Dermis blood vessel endothelial cell (primary cell): Measurements from ENCODE around the gene MAST2. TPM values are rescaled to one million over a fixed set of nuclear protein-coding genes. Genes with fewer than 3 reads are reported as not detected.

ENCODE experiments used
- DNase-seq: peaks from one replicate; pipeline ENCODE4 v3.0.0; 2010
- total RNA-seq: library from RNA; depleted of rRNA; stranded (reverse); fragments of >200 nt; gene quantifications from 2 replicates; pipeline ENCODE4 v1.2.3, GENCODE V29; 2014

MAST2 gene
- total RNA-seq, 1 donor from 2014 or later = 17.2 TPM

- no peak for DNase-seq
Observed at GRCh38 chr1:45994423-45994822, 191.0 kb downstream of the MAST2 start.

GRCh38 chr1:45995298-45995697 is 191.9 kb downstream of the MAST2 start:
- DNase-seq = no peak

- DNase-seq = no peak
Observed at GRCh38 chr1:45998020-45998617, 194.7 kb downstream of the MAST2 start.

- no peak for DNase-seq
Observed at GRCh38 chr1:45999507-45999906, 196.1 kb downstream of the MAST2 start.

DNA sequence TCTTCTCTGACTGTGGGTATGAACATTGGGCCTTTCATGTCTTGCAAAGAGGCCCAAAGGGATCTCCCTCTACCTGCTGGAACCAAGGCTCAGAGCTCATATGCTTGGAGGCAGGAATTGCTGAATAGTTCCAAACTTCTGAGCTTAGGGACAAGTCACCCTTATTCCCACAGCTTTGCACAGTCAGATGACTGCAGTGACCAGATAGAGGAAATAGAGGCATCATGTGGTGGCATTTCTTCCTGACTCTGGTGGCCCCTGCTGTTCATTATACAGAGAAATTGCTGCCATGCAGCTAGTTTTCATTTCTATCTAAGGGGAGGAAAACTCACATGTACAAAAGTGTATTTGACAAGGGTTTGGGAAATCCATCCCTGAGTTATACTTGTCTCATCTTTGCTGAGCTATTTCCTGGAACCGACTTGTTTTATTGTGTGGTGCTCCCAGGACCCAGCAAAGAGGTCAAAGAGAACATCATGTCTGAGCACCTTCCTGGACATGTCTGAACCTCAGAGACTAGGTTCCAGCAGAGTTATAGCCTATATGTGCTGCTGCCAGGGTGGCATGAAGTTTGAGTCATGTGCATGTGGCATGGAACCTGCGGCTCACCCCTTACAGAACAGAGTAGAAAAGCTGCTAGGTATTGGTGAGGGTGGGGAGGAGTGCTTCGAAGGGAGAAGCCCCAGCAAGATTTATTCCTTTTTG is 197.8 kb downstream of the MAST2 start:
- no peak for DNase-seq

- no peak for DNase-seq
Observed at GRCh38 chr1:46002551-46003150, 199.2 kb downstream of the MAST2 start.

GRCh38 chr1:46003315-46003714 is 199.9 kb downstream of the MAST2 start:
- DNase-seq = no peak

DNA sequence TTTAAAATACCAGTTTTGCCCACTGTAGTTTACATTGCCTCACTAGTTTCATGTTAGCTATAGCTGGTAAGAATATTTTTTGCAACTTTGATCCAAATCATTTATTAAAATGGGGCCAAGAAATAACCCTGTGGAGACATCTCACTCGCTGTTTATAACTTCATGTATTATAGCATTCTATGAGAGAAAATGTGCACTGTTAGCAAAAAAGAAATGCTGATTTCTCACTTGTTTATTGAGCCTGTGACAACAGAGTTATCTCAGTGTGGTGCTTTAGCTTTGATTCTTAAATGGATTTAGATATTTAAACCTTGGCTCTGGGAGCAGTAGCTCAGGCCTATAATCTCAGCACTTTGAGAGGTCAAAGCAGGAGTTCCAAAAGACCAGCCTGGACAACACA is 201.1 kb downstream of the MAST2 start:
- DNase-seq = no peak

DNA sequence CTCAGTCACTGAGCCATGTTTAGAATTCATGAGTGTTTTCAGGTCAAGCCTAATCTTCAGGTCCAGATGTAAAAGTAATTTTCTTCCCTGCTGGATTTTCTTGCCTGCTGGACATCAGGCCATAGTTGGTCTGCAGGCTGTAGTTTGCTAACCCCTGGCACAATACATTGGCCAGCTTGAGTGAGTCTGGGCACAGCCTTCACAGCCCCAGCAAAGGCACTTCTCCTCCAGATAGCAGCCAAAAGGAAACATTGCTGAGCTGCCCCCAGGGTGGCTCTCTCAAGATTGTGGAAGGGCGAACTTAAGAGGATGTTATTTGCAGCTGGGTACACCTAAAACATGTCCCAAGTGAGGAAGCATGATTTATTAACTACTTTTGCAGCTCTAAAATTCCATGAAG is 202.2 kb downstream of the MAST2 start:
- no peak for DNase-seq

GRCh38 chr1:46008585-46008984 is 205.2 kb downstream of the MAST2 start:
- DNase-seq = no peak

DNA sequence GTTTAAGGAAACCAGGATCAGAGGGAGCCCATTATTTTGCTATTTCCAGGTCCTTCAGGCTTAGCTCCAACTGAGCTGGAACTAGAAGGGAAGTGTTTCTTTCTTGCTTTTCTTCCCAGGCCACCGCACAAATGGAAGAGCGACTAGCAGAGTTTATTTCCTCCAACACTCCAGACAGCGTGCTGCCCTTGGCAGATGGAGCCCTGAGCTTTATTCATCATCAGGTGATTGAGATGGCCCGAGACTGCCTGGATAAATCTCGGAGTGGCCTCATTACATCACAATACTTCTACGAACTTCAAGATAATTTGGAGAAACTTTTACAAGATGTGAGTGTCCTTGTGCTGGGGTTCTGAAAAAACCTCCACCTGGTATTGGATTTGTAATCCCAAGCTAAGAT is 207.2 kb downstream of the MAST2 start:
- DNase-seq = no peak

GRCh38 chr1:46011121-46011695 is 207.8 kb downstream of the MAST2 start:
- DNase-seq = no peak

DNA sequence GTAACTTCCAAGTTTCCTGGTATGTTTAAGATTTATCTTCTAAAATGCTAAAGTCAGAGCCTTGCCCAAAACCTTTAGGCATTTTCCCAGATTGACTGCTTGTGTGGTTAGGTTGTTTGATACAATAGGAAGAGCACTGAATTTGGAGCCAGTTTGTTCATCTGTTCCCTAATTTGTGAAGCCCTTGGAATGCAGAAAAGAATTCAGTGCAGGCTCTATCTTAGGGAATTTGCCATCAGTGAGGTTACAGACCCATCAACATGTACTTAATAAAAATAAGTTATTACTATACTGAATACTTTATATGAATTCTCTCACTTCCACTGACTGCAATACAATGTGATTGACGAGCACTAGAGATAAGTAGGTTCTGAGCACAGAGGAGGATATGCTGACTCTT is 208.8 kb downstream of the MAST2 start:
- DNase-seq = no peak

GRCh38 chr1:46013581-46013980 is 210.2 kb downstream of the MAST2 start:
- DNase-seq = no peak

- no peak for DNase-seq
Observed at GRCh38 chr1:46017876-46018503, 214.6 kb downstream of the MAST2 start.

DNA sequence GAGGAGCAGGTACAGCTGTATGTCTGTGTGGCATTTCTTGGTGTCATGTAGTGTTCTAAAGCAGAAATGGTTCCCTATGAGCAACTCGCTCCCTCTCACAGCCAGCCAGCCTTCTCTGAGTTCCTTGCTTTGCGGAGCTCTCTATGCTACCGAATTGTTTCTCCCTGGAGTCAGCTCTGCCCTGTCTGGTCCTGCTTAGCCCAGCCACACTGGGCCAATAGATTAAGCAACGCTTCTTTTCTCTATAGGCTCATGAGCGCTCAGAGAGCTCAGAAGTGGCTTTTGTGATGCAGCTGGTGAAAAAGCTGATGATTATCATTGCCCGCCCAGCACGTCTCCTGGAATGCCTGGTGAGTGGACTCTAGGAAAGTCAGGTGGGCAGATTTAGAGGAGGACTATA is 215.9 kb downstream of the MAST2 start:
- DNase-seq = no peak

DNA sequence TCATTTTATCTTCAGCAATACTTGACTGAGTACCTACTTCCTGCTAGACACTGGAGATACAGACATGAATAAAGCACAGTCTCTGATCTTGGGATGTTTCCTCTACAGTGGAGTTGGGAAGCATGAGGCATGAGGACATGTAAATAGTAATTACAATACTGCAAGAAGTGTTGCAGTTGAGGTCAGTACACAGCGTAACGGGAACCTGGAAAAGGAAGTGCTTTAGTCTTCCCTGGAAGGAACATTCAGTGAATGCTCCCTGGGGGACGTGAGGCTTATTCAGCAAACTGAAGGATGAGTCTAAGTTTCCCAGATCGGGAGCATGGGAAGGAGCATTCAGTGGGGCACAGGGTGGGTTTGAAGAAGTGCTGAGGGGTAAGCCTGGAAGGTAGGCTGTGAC is 216.6 kb downstream of the MAST2 start:
- DNase-seq = peak; percentile 46

GRCh38 chr1:46021046-46021996 is 217.9 kb downstream of the MAST2 start:
- DNase-seq = no peak

DNA sequence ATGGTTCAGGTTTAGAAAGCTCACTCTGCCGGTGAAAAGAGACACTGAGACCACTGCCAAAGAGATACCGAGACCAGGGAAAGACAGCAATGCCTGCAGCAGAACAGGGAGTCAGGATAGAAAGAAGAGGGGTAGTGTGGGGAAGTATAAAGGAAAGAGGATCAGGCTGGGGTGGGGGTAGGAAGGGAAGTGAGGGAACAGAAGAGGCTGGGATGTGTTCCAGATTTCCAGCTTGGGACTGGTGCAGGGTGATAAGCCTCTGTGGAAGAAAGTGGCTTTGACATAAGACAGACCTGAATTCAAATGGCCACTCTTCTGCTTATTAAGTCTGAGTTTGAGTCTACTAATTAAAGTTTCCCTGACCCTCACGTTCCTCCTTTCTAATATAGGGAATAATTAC is 223.1 kb downstream of the MAST2 start:
- no peak for DNase-seq

GRCh38 chr1:46027788-46028573 is 224.6 kb downstream of the MAST2 start:
- no peak for DNase-seq
